GM18519 (cell line): ENCODE results near the gene CDYL2.

ENCODE experiments used
- ATAC-seq: cut with Tn5 transposase; IDR thresholded peaks from one replicate; pipeline ENCODE4 v1.9.1; 2021; ENCODE audit warnings: mild to moderate bottlenecking, moderate library complexity; ENCODE audit not compliant: unreplicated experiment, low FRiP score

CDYL2 gene

GRCh38 chr16:80640316-80640715, 164.1 kb downstream of the CDYL2 start:
- ATAC-seq: no peak

GRCh38 chr16:80639636-80640035, 164.8 kb downstream of the CDYL2 start:
- ATAC-seq: no peak

- no peak for ATAC-seq
Observed at GRCh38 chr16:80637621-80638020, 166.8 kb downstream of the CDYL2 start.

- no peak for ATAC-seq
Observed at GRCh38 chr16:80631581-80631980, 172.8 kb downstream of the CDYL2 start.

GRCh38 chr16:80628254-80628653, 176.1 kb downstream of the CDYL2 start:
- ATAC-seq: no peak

GRCh38 chr16:80627108-80627507, 177.3 kb downstream of the CDYL2 start:
- peak; percentile 100 for ATAC-seq

- ATAC-seq: no peak
Observed at GRCh38 chr16:80623376-80623775, 181.0 kb downstream of the CDYL2 start.

- no peak for ATAC-seq
Observed at GRCh38 chr16:80622007-80622406, 182.4 kb downstream of the CDYL2 start.

- no peak for ATAC-seq
Observed at GRCh38 chr16:80620736-80621605, 183.4 kb downstream of the CDYL2 start.

- no peak for ATAC-seq
Observed at GRCh38 chr16:80619824-80620223, 184.6 kb downstream of the CDYL2 start.

GRCh38 chr16:80618862-80619648, 185.3 kb downstream of the CDYL2 start:
- no peak for ATAC-seq

GRCh38 chr16:80616362-80616761, 188.0 kb downstream of the CDYL2 start:
- no peak for ATAC-seq

- no peak for ATAC-seq
Observed at GRCh38 chr16:80615735-80616134, 188.7 kb downstream of the CDYL2 start.

GRCh38 chr16:80614908-80615671, 189.3 kb downstream of the CDYL2 start:
- ATAC-seq: no peak

GRCh38 chr16:80612461-80613017, 191.9 kb downstream of the CDYL2 start:
- ATAC-seq: no peak

- no peak for ATAC-seq
Observed at GRCh38 chr16:80611930-80612327, 192.5 kb downstream of the CDYL2 start.

GRCh38 chr16:80611171-80611929, 193.0 kb downstream of the CDYL2 start:
- no peak for ATAC-seq

GRCh38 chr16:80610481-80611156, 193.8 kb downstream of the CDYL2 start:
- no peak for ATAC-seq

- ATAC-seq: no peak
Observed at GRCh38 chr16:80608946-80609345, 195.5 kb downstream of the CDYL2 start.
